HG02884 (cell line): ENCODE measurements around the gene NRXN2.

Source experiments
- ATAC-seq: cut with Tn5 transposase; IDR thresholded peaks from one replicate; pipeline ENCODE4 v1.9.1; 2021; ENCODE audit warnings: mild to moderate bottlenecking, moderate library complexity; ENCODE audit not compliant: unreplicated experiment

Gene NRXN2

DNA sequence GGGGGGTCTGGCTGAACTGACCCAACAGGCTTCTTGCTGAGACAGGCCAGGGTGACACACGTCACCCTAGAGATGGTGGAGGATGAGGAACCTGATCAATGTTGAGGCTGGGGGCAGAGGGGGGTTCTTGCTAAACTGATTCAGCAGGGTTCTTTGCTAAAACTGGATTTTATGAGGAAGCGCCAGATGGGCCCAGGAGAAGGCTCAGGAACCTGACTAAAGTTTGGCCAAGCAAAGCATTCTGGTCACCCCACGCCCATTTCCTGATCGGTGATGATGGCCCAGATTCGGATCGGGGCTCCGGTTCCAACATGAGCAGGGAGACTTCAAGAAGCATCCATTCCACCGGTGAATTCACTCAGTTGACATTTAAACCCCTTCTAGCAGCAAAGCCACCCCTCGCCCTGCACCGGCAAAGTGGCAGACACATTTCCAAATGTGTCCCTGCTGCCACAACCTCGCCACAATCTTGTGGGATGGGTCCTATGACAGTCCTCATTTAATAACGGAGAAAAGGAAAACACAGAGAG lies 166.2 kb downstream of the NRXN2 start:
- ATAC-seq, result no peak
